Measurements from ENCODE around the gene PTPN2. TPM values are rescaled to one million over a fixed set of nuclear protein-coding genes. Genes with fewer than 3 reads are reported as not detected.

The PTPN2 gene
- total and polyA plus RNA-seq, 2 of the 4 experiments (the other 2 are of a cell fraction), result 13.2 to 30.6 TPM

DNA sequence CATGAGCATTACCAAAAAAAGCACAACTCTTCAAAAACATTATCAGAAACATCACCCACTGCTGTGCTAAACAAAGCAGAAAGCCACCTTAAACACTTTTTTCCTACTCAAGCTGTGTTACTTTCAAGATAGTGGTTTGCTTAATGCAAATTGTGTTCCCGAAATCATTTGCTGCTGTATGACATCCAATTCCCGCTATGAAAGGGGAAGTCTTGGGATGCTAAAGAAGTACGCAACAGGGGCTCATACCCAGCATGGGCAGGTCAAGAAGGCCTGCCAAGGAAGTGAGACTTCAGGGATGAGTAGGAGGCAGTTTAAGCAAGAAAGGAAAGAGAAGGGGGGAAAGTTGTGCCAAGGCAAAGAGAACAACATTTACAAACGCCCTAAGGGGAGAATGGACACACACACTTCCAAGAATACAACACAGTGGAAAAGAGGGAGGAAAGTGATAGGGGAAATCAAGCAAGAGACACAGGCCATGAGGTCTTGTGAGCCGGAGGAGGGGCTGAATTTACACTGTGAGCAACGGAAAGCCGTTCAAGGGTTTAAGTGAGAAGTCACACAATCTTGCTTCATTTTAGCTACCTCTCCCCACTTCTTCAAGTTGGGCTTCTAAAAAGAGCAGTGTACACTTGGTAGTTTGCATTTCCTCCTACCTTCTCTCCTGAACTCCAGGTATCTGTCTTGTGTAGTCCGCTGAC is 4.0 kb downstream of the PTPN2 start:
- H3K4ac ChIP-seq (ENCODE audit: low read depth, low read length), result no peak overlapping the region
- H4K5ac ChIP-seq (ENCODE audit: low read depth, low read length), result no peak overlapping the region
- no peak overlapping the region for H3K4me2 ChIP-seq (ENCODE audit: low read depth, low read length)
- BruUV-seq (replicated peaks), result no TSS peak
- H3K36me3 ChIP-seq (ENCODE audit: control insufficient read depth, insufficient read depth, low read length), result no peaks in the 10 kb centered on the region
- in situ Hi-C loops (cut with MboI; ENCODE audit: low sequenced_read_pairs), result loop anchor here (5.0 kb wide), 1 partner anchor 38 kb away; no protein-coding TSS in a partner anchor
- no peaks in the 10 kb centered on the region for H3K27me3 ChIP-seq (ENCODE audit: control insufficient read depth, insufficient read depth, low read length)
- peaks cover 10% of the 10 kb centered on the region for H3K4me1 ChIP-seq (ENCODE audit: control insufficient read depth, insufficient read depth, low read length)
- peak overlapping the region; percentile 44 for H3K23ac ChIP-seq (ENCODE audit: low read depth, low read length)
- dilution Hi-C loops (cut with HindIII; ENCODE audit: low sequenced_read_pairs, unreplicated experiment), result no loop called here
- H2AFZ ChIP-seq (replicated peaks; ENCODE audit: low read length, poor library complexity), result no peak overlapping the region
- ATAC-seq (ENCODE audit: low read depth) (no peak), DNase-seq (no peak)
- H3K9ac ChIP-seq (ENCODE audit: low read depth, low read length), result no peak overlapping the region
- H3K79me1 ChIP-seq (ENCODE audit: low read depth in 1 of 2, low read length in 2 of 2), result peaks cover 32 to 75% of the 10 kb centered on the region in 2 experiments
- H3K27ac ChIP-seq (ENCODE audit: insufficient read depth, low read length), result no peak overlapping the region
- no peak overlapping the region for H4K8ac ChIP-seq (ENCODE audit: low read depth in 2 of 2, low read length in 2 of 2)
- TF ChIP-seq MXI1 (IDR thresholded peaks at IDR 0.05; ENCODE audit: borderline replicate concordance, low read depth, low read length), result no peak
- no peak for TF ChIP-seq CHD1 (IDR thresholded peaks at IDR 0.05; ENCODE audit: low read depth, low read length)
- no peak for TF ChIP-seq NFE2L2 (IDR thresholded peaks at IDR 0.05; ENCODE audit: low read depth, low read length)
- TF ChIP-seq MAFK (IDR thresholded peaks at IDR 0.05; ENCODE audit: low read depth, low read length), result no peak
- TF ChIP-seq BHLHE40 (IDR thresholded peaks at IDR 0.05; ENCODE audit: low read depth, low read length), result no peak
- TF ChIP-seq FOS (IDR thresholded peaks at IDR 0.05; ENCODE audit: low read depth, low read length), result no peak
- TF ChIP-seq RAD21 (IDR thresholded peaks at IDR 0.05; ENCODE audit: low read length), result no peak
- TF ChIP-seq MAZ (IDR thresholded peaks at IDR 0.05; ENCODE audit: borderline replicate concordance, low read depth, low read length), result no peak
- TF ChIP-seq RFX5 (IDR thresholded peaks at IDR 0.05; ENCODE audit: low read depth, low read length), result no peak
- TF ChIP-seq, protein P1, sequence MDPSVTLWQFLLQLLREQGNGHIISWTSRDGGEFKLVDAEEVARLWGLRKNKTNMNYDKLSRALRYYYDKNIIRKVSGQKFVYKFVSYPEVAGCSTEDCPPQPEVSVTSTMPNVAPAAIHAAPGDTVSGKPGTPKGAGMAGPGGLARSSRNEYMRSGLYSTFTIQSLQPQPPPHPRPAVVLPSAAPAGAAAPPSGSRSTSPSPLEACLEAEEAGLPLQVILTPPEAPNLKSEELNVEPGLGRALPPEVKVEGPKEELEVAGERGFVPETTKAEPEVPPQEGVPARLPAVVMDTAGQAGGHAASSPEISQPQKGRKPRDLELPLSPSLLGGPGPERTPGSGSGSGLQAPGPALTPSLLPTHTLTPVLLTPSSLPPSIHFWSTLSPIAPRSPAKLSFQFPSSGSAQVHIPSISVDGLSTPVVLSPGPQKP (IDR thresholded peaks at IDR 0.05; ENCODE audit: borderline replicate concordance, low read depth, low read length), result no peak
- H2BK15ac ChIP-seq (ENCODE audit: low read depth, low read length), result no peak overlapping the region
- no peak overlapping the region for H3K56ac ChIP-seq (ENCODE audit: extremely low read depth, insufficient read depth, low read length)
- 83% methylated on average over 2 of the region's 8 CpGs; no CpG with 5 or more reads in 1 of the 2 experiments for WGBS, 2 experiments (ENCODE audit: extremely low coverage in 2 of 2, insufficient read length in 1 of 2)
- H3K9me3 ChIP-seq (ENCODE audit: control insufficient read depth, insufficient read depth, low read length), result no peaks in the 10 kb centered on the region
- no peak overlapping the region for H2BK5ac ChIP-seq (ENCODE audit: low read depth, low read length, poor library complexity, severe bottlenecking)
- H4K20me1 ChIP-seq (ENCODE audit: insufficient read depth, low read length), result peaks cover 33% of the 10 kb centered on the region; the same call in 1 of the 2 replicates
- peaks cover 14% of the 10 kb centered on the region for H3K9me1 ChIP-seq (ENCODE audit: insufficient read depth, low read length)
- ChIA-PET POLR2A (ENCODE audit: unreplicated experiment) (no interaction called here), CTCF (no interaction called here)
- H2BK120ac ChIP-seq (ENCODE audit: low read depth, low read length), result no peak overlapping the region
- H2AK9ac ChIP-seq (replicated peaks; ENCODE audit: low read depth, low read length, poor library complexity), result no peak overlapping the region
- no peak overlapping the region for H3K14ac ChIP-seq (replicated peaks; ENCODE audit: low read depth, low read length)
- H3K18ac ChIP-seq (ENCODE audit: low read depth, low read length), result no peak overlapping the region
- no peak overlapping the region for H2BK20ac ChIP-seq (ENCODE audit: low read depth, low read length)
- intact Hi-C loops (cut with micrococcal nuclease), result no loop called here
- H2AK5ac ChIP-seq (ENCODE audit: low read depth, low read length), result peak overlapping the region; percentile 57; the same call in 1 of the 2 replicates
- H3K4me3 ChIP-seq (ENCODE audit: insufficient read depth, low read depth, low read length), result no peak overlapping the region
- no peak overlapping the region for H4K91ac ChIP-seq (ENCODE audit: insufficient read depth, low read depth, low read length)
